SK-N-MC (cell line): ENCODE measurements around the gene PPTC7.
"Not testable (repeated sequence)": the region's sequence is repeated elsewhere in the genome, so short reads cannot be mapped to it uniquely, and the experiment has no call there.

Experiments
- DNase-seq: peaks from one replicate; pipeline ENCODE4 v3.0.0-alpha.2; 2011; ENCODE audit warnings: low read depth, low spot score
- H3K27ac ChIP-seq: fragments of 200-600 bp; sonication (generic); 2 replicates; pipeline ENCODE4 v1.5.1; 2016; ENCODE audit warnings: mixed run types
- H3K36me3 ChIP-seq: fragments of 200-600 bp; sonication (generic); 2 replicates; pipeline ENCODE4 v1.6.1; 2017; ENCODE audit warnings: antibody characterized with exemption, low read length, mixed read lengths; ENCODE audit not compliant: insufficient read depth
- H3K4me3 ChIP-seq: fragments of 200-600 bp; sonication (generic); 2 replicates; pipeline ENCODE4 v1.5.1; 2016
- H3K9ac ChIP-seq: fragments of 200-600 bp; sonication (generic); 2 replicates; pipeline ENCODE4 v1.8.0; 2017; ENCODE audit warnings: mixed run types, mixed read lengths; ENCODE audit not compliant: insufficient read length
- H3K9me3 ChIP-seq: fragments of 200-600 bp; sonication (generic); 2 replicates; pipeline ENCODE4 v1.6.1; 2017; ENCODE audit warnings: low read depth, mild to moderate bottlenecking, antibody characterized with exemption, low read length, moderate library complexity, mixed read lengths
- EZH2 ChIP-seq: fragments of 200-600 bp; sonication (generic); IDR thresholded peaks from one replicate; pipeline ENCODE4 v1.6.1; 2017; ENCODE audit warnings: antibody characterized with exemption
- FOXP2 ChIP-seq: optimal IDR thresholded peaks from 2 replicates; pipeline ENCODE3; 2011; ENCODE audit warnings: mild to moderate bottlenecking, moderate library complexity; ENCODE audit not compliant: insufficient read depth; ENCODE audit errors: extremely low read length, control extremely low read depth
- POLR2AphosphoS5 ChIP-seq: IDR thresholded peaks from 2 replicates; pipeline ENCODE4 v1.6.1; 2012; ENCODE audit warnings: mild to moderate bottlenecking, low read depth, low read length, borderline replicate concordance

The PPTC7 gene

GRCh38 chr12:110590806-110591326 is 7.7 kb upstream of the PPTC7 start:
- no peak for TF ChIP-seq EZH2
- no peak for TF ChIP-seq FOXP2
- no peak for TF ChIP-seq POLR2AphosphoS5
- no peak for DNase-seq

GRCh38 chr12:110590059-110590458 is 6.9 kb upstream of the PPTC7 start:
- Histone ChIP-seq H3K9me3 (no peaks in the 10 kb centered on the region), H3K36me3 (no peaks in the 10 kb centered on the region), H3K4me3 (no peak overlapping the region), H3K9ac (no peak overlapping the region), H3K27ac (no peak overlapping the region)
- TF ChIP-seq FOXP2 (no peak), EZH2 (no peak), POLR2AphosphoS5 (no peak)
- DNase-seq = no peak

More at GRCh38 chr12:110590806-110591326, 7.7 kb upstream of the PPTC7 start:
- Histone ChIP-seq H3K27ac (no peak overlapping the region), H3K9me3 (no peaks in the 10 kb centered on the region), H3K4me3 (no peak overlapping the region), H3K9ac (no peak overlapping the region), H3K36me3 (no peaks in the 10 kb centered on the region)

DNA sequence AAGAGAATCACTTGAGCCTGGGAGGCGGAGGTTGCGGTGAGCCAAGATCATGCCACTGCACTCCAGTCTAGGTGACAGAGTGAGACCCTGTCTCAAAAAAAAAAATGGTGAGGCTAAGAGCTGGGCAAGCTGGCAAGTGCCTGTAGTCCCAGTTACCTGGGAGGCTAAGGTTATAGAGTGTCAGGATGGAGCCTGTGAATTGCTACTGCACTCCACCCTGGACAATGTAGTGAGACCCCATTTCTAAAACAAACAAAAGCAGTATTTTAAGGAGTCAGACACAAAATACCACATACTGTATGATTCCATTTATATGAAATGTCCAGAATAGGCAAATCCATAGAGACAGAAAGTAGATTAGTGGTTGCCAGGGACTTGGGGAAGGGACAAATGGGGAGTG is 4.0 kb upstream of the PPTC7 start:
- not testable (repeated sequence) for H3K36me3 ChIP-seq, H3K9ac ChIP-seq, DNase-seq, H3K9me3 ChIP-seq, H3K27ac ChIP-seq, H3K4me3 ChIP-seq

- DNase-seq = no peak
- Histone ChIP-seq H3K4me3 (no peak overlapping the region), H3K9ac (peak overlapping the region; percentile 1), H3K9me3 (no peaks in the 10 kb centered on the region), H3K36me3 (no peaks in the 10 kb centered on the region), H3K27ac (no peak overlapping the region)
- TF ChIP-seq POLR2AphosphoS5 (no peak), FOXP2 (no peak), EZH2 (no peak)
These were observed 2.2 kb upstream of the PPTC7 start for GRCh38 chr12:110585231-110585799.

DNA sequence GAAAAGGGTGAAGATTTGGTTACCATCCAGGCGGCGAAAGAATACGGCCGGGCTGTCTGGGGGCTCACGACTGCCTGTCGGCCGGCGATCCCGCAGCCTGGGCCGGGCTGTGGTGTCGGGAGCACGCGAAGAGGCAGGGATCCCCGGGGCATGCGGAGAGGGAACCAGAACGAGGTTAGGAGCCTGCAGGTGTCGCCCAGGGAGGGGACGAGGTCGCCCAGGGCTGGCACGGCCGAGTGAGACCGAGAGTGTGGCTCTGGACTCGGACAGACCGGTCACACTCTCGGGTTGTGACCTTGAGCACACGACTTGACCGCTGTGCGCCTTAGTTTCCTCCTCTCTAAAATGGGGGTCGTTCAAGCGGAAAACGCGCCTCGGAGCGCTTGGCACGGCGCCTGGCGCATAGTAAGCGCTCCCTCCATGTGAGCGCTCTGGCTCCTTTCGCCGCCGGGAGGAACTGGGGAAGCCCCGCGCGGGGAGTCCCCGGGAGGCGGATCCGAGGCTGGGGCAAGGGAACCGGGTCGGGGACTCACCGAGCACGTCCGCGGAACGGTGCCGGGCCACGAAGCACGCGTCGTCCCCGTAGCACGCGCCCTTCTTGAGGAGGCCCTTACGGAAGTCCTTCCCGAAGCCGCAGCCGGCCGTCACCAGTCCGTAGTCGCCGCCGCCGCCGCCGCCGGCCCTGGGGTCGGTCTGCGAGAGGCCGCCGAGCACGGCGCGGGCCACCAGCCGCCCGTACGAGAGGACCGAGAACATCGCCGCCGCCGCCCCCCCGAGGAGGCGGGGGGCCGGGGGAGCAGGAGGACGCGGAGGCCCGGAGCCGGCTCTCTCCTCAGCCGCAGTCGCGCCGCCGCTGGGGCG is 612 bp downstream of the PPTC7 start:
- H3K9ac ChIP-seq = peak overlapping the region; percentile 84
- H3K9me3 ChIP-seq = no peaks in the 10 kb centered on the region
- H3K36me3 ChIP-seq = no peaks in the 10 kb centered on the region
- TF ChIP-seq EZH2 (no peak), FOXP2 (no peak), POLR2AphosphoS5 (no peak)
- peak overlapping the region; percentile 94 for H3K4me3 ChIP-seq
- no peak overlapping the region for H3K27ac ChIP-seq
- DNase-seq = no peak

- H3K36me3 ChIP-seq = no peaks in the 10 kb centered on the region
- H3K4me3 ChIP-seq = peak overlapping the region; percentile 94
- H3K9ac ChIP-seq = peak overlapping the region; percentile 84
- TF ChIP-seq POLR2AphosphoS5 (no peak), FOXP2 (no peak), EZH2 (no peak)
- no peak overlapping the region for H3K27ac ChIP-seq
- no peaks in the 10 kb centered on the region for H3K9me3 ChIP-seq
- no peak for DNase-seq
These were observed 1.2 kb downstream of the PPTC7 start for GRCh38 chr12:110581931-110582275.

DNA sequence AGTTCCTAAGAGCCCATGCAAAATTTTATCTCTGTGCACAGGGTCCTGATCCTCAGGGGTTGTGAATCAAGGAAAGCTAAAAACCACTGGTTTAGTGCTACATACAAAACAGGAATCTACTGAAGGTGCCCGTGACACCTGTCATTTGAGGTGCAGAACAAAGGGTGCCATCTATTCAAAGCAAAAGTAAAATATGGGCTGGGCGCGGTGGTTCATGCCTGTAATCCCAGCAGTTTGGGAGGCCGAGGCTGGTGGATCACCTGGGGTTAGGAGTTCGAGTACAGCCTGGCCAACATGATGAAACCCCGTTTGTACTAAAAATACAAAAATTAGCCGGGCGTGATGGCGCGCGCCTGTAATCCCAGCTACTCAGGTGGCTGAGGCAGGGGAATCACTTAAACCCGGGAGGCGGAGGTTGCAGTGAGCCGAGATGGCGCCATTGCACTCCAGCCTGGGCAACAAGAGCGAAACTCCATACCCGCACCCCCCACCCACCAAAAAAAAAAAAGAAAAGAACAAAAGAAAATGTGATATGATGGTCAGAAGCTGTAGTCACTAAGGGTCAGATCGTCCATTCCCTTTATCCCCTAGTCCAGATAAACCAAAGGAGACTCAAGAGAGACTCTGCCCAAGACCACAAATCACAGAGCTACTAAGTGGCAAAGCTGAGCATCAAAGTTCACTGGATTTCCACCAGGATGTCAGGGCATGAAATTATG is 3.4 kb downstream of the PPTC7 start:
- Histone ChIP-seq H3K9me3 (no peaks in the 10 kb centered on the region), H3K27ac (no peak overlapping the region), H3K9ac (no peak overlapping the region), H3K4me3 (no peak overlapping the region), H3K36me3 (no peaks in the 10 kb centered on the region)
- TF ChIP-seq FOXP2 (no peak), POLR2AphosphoS5 (no peak), EZH2 (no peak)
- no peak for DNase-seq

DNA sequence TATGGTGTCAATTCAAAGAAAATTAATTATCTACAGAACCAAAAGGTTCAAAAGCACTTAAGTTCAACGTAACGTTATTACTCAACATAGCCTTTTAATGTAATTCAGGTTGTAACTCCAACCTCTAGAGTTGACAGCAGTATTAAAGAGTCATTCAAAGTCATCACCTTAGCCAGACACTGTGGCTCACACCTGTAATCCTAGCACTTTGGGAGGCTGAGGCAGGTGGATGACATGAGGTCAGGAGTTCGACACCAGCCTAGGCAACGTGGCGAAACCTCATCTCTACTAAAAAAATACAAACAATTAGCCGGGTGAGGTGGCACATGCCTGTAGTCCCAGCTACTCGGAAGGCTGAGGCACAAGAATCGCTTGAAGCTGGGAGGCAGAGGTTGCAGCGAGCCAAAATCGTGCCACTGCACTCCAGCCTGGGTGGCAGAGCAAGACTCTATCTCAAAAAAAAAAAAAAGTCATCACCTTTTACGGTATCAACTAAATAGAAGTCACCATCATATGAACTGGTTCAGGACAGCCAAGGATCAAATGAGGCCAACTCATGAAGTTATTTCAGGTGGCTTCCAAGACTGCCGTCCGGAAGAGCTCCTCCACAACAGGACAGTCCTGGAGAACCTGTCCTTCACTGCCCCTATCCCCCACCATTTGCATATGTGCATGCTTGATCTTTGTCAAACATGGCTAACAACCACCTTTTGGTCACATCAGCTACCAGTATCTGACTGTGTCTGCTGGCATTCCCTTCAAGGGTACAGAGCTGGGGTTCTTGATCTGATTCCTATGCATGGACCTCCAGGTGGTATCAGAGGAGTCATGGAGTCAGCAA is 4.2 kb downstream of the PPTC7 start:
- DNase-seq = no peak
- no peak overlapping the region for H3K4me3 ChIP-seq
- no peak overlapping the region for H3K9ac ChIP-seq
- H3K9me3 ChIP-seq = no peaks in the 10 kb centered on the region
- H3K27ac ChIP-seq = no peak overlapping the region
- no peaks in the 10 kb centered on the region for H3K36me3 ChIP-seq
- TF ChIP-seq POLR2AphosphoS5 (no peak), EZH2 (no peak), FOXP2 (no peak)
